Nephron (organoid): ENCODE measurements around the gene SMAD4.
A peak's percentile ranks its signal among the peaks of the same experiment; 100 is the strongest.

Source experiments
- H3K27ac Mint-ChIP-seq, 3 experiments: 2 replicates each; pipeline ENCODE4 v1.8.0; 2020; ENCODE audit warnings: mixed read lengths in 3 of 3, mild to moderate bottlenecking in 2 of 3, moderate library complexity in 1 of 3
- H3K27me3 Mint-ChIP-seq: 2 replicates; pipeline ENCODE4 v1.8.0; 2021; ENCODE audit warnings: low read depth, mild to moderate bottlenecking, moderate library complexity, mixed read lengths
- H3K36me3 Mint-ChIP-seq: 2 replicates; pipeline ENCODE4 v1.8.0; 2020; ENCODE audit warnings: low read depth, mixed read lengths
- H3K4me1 Mint-ChIP-seq: 2 replicates; pipeline ENCODE4 v1.8.0; 2020; ENCODE audit warnings: mixed read lengths
- H3K4me3 Mint-ChIP-seq, 3 experiments: 2 replicates each; pipeline ENCODE4 v1.8.0; 2020; ENCODE audit warnings: mild to moderate bottlenecking in 3 of 3, mixed read lengths in 3 of 3, moderate library complexity in 2 of 3
- H3K9me3 Mint-ChIP-seq: 2 replicates; pipeline ENCODE4 v1.8.0; 2020; ENCODE audit warnings: mixed read lengths
- CTCF ChIP-seq, 3 experiments: fragments of 200-600 bp; sonication (generic); IDR thresholded peaks; one replicate each; pipeline ENCODE4 v1.5.0; 2021; ENCODE audit warnings: antibody characterized with exemption in 3 of 3; ENCODE audit not compliant: unreplicated experiment in 3 of 3

Gene SMAD4

GRCh38 chr18:51068105-51068504 lies 38.1 kb downstream of the SMAD4 start:
- Mint-ChIP-seq H3K4me1 (no peaks in the 10 kb centered on the region), H3K9me3 (no peaks in the 10 kb centered on the region)
- no peak for TF ChIP-seq CTCF (IDR thresholded peaks at IDR 0.05; ENCODE audit: unreplicated experiment in 3 of 3)

GRCh38 chr18:51069885-51070284 lies 39.9 kb downstream of the SMAD4 start:
- no peak for TF ChIP-seq CTCF (IDR thresholded peaks at IDR 0.05; ENCODE audit: unreplicated experiment in 3 of 3)
- Mint-ChIP-seq H3K9me3 (no peaks in the 10 kb centered on the region), H3K27ac (no peak overlapping the region), H3K4me3 (no peak overlapping the region), H3K36me3 (peaks cover 66% of the 10 kb centered on the region), H3K27me3 (no peaks in the 10 kb centered on the region), H3K4me1 (no peaks in the 10 kb centered on the region)

More at GRCh38 chr18:51068105-51068504, 38.1 kb downstream of the SMAD4 start:
- Mint-ChIP-seq H3K27me3 (no peaks in the 10 kb centered on the region), H3K4me3 (no peak overlapping the region), H3K36me3 (peaks cover 72% of the 10 kb centered on the region), H3K27ac (no peak overlapping the region)

GRCh38 chr18:51070545-51070944 lies 40.5 kb downstream of the SMAD4 start:
- H3K4me1 Mint-ChIP-seq = peaks cover 2% of the 10 kb centered on the region
- H3K9me3 Mint-ChIP-seq = no peaks in the 10 kb centered on the region
- H3K27ac Mint-ChIP-seq = no peak overlapping the region
- no peak overlapping the region for H3K4me3 Mint-ChIP-seq
- H3K36me3 Mint-ChIP-seq = peaks cover 62% of the 10 kb centered on the region
- TF ChIP-seq CTCF (IDR thresholded peaks at IDR 0.05; ENCODE audit: unreplicated experiment in 3 of 3) = no peak
- H3K27me3 Mint-ChIP-seq = no peaks in the 10 kb centered on the region

GRCh38 chr18:51072586-51073313 lies 42.7 kb downstream of the SMAD4 start:
- Mint-ChIP-seq H3K4me3 (no peak overlapping the region), H3K36me3 (peaks cover 80% of the 10 kb centered on the region), H3K27ac (no peak overlapping the region), H3K27me3 (no peaks in the 10 kb centered on the region), H3K9me3 (no peaks in the 10 kb centered on the region), H3K4me1 (peaks cover 10% of the 10 kb centered on the region)
- no peak for TF ChIP-seq CTCF (IDR thresholded peaks at IDR 0.05; ENCODE audit: unreplicated experiment in 3 of 3)

- peaks cover 10% of the 10 kb centered on the region for H3K4me1 Mint-ChIP-seq
- peaks cover 77% of the 10 kb centered on the region for H3K36me3 Mint-ChIP-seq
- H3K9me3 Mint-ChIP-seq = no peaks in the 10 kb centered on the region
- H3K27ac Mint-ChIP-seq = peak overlapping the region in 1 of 3 experiments; percentile 28
- no peaks in the 10 kb centered on the region for H3K27me3 Mint-ChIP-seq
- H3K4me3 Mint-ChIP-seq = no peak overlapping the region
- TF ChIP-seq CTCF (IDR thresholded peaks at IDR 0.05; ENCODE audit: unreplicated experiment in 3 of 3) = no peak
Measured at GRCh38 chr18:51074605-51075004, 44.6 kb downstream of the SMAD4 start.

- Mint-ChIP-seq H3K27ac (peak overlapping the region in 1 of 3 experiments; percentile 11), H3K27me3 (no peaks in the 10 kb centered on the region), H3K9me3 (no peaks in the 10 kb centered on the region), H3K36me3 (peaks cover 77% of the 10 kb centered on the region), H3K4me1 (peaks cover 10% of the 10 kb centered on the region), H3K4me3 (no peak overlapping the region)
- TF ChIP-seq CTCF (IDR thresholded peaks at IDR 0.05; ENCODE audit: unreplicated experiment in 3 of 3) = no peak
Measured at GRCh38 chr18:51076503-51076902, 46.5 kb downstream of the SMAD4 start.
